ENCODE results near the gene CD40LG. TPM values are rescaled to one million over a fixed set of nuclear protein-coding genes. Genes with fewer than 3 reads are reported as not detected.

The CD40LG gene
- total RNA-seq, 4 donors from 2014 or later: not detected

DNA sequence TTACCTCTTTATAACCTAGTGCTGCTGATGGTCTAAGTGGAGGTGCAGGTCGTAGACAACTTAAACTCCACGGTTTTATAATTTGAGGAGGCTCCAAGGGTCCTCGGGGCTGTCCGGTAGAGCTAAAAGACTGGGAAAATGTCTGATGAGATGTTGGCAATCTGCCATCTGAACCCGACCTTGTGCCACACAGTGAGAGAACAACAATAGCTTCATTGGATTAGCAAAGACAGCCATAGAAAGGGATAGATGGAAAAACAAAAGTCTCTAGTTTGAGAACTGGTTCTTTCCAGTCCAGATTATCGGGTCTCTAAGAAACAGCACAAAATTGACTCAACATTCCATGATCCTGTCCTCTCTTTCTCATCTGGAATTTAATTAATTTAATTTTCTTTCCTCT is 31.6 kb downstream of the CD40LG start:
- DNase-seq (ENCODE audit: low spot score in 2 of 2): no peak
- H3K4me3 ChIP-seq (ENCODE audit: low read depth, poor library complexity, severe bottlenecking): no peak overlapping the region
- WGBS, 2 donors: 66 to 80% methylated on average over 6 of the region's 6 CpGs
- intact Hi-C loops (cut with DNase I; ENCODE audit: low total_unique reads): no loop called here
- TF ChIP-seq, protein P1, sequence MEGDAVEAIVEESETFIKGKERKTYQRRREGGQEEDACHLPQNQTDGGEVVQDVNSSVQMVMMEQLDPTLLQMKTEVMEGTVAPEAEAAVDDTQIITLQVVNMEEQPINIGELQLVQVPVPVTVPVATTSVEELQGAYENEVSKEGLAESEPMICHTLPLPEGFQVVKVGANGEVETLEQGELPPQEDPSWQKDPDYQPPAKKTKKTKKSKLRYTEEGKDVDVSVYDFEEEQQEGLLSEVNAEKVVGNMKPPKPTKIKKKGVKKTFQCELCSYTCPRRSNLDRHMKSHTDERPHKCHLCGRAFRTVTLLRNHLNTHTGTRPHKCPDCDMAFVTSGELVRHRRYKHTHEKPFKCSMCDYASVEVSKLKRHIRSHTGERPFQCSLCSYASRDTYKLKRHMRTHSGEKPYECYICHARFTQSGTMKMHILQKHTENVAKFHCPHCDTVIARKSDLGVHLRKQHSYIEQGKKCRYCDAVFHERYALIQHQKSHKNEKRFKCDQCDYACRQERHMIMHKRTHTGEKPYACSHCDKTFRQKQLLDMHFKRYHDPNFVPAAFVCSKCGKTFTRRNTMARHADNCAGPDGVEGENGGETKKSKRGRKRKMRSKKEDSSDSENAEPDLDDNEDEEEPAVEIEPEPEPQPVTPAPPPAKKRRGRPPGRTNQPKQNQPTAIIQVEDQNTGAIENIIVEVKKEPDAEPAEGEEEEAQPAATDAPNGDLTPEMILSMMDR (IDR thresholded peaks at IDR 0.05): no peak
- TF ChIP-seq POLR2A (IDR thresholded peaks at IDR 0.05): no peak

DNA sequence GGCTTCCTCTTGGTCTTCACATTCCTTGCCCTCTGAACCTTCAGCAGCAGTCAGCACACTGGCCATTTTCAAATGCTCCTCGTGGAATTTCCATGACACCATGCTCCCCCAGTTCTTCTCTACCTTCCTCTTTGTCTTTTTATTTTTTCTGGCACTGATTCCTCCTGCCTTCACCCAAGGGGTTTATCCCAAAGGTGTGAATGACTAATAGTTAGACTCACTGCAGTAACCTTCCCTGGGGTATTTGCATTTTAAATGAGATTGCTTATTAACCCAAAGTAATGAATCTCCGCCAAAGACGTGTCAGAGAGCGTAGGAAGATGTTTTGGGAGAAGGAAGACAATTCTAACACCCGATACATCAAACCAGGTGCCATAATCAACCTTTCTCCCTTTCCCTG is 36.2 kb downstream of the CD40LG start:
- intact Hi-C loops (cut with DNase I; ENCODE audit: low total_unique reads): no loop called here
- 63 to 72% methylated on average over 5 of the region's 5 CpGs for WGBS, 2 donors

DNA sequence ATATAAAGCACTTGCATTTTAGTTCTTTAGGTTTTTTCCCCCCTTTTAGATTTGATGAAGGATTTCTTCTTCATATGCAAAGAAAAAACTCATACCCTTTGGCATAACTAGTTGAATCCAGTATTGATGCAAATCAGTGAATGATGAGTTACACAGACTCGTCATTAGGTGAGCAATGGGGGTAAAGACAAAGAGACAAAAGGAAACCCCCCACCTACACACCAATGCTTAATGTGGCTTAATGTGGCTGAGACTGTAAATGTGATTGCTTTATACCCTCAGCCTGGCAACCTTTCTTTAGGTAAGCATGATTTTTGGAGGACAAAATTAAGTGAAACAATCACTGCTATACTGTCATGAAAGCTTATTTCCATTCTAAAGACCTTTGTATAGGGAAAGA is 39.5 kb downstream of the CD40LG start:
- no peak overlapping the region for H3K4me3 ChIP-seq (ENCODE audit: low read depth, poor library complexity, severe bottlenecking)
- TF ChIP-seq, protein P1 (IDR thresholded peaks at IDR 0.05): no peak
- intact Hi-C loops (cut with DNase I; ENCODE audit: low total_unique reads): no loop called here
- WGBS, 2 donors: 57 to 88% methylated on average over 1 of the region's 1 CpG
- DNase-seq (ENCODE audit: low spot score in 2 of 2): no peak

More for the DNA sequence above, 36.2 kb downstream of the CD40LG start:
- H3K4me3 ChIP-seq (ENCODE audit: low read depth, poor library complexity, severe bottlenecking): no peak overlapping the region
- TF ChIP-seq, protein P1 (IDR thresholded peaks at IDR 0.05): no peak
- TF ChIP-seq POLR2A (IDR thresholded peaks at IDR 0.05): no peak
- DNase-seq (ENCODE audit: low spot score in 2 of 2): no peak

DNA sequence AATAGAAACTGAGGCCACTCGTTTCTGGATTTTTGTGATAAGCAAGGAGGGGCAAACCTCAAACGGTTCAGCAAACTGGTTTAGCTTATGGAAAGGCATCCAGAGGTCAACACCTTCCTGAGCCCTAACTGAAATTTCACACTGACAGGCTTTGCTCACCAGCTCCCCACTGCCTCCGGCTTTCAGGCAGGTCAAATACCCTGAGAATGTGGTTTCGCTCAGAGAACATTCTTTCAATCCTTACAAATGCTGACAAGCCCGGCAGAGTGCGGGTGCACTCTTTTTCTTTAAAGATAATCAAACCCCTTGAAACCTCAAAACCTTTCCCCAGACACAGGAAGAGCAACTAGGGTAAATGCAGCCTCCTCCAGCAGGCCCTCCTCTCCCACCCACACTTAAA is 41.5 kb downstream of the CD40LG start:
- H3K4me3 ChIP-seq (ENCODE audit: low read depth, poor library complexity, severe bottlenecking): no peak overlapping the region
- intact Hi-C loops (cut with DNase I; ENCODE audit: low total_unique reads): no loop called here
- TF ChIP-seq, protein P1 (IDR thresholded peaks at IDR 0.05): no peak
- no peak for TF ChIP-seq POLR2A (IDR thresholded peaks at IDR 0.05)
- no peak for DNase-seq (ENCODE audit: low spot score in 2 of 2)
- 62 to 72% methylated on average over 6 of the region's 6 CpGs for WGBS, 2 donors

DNA sequence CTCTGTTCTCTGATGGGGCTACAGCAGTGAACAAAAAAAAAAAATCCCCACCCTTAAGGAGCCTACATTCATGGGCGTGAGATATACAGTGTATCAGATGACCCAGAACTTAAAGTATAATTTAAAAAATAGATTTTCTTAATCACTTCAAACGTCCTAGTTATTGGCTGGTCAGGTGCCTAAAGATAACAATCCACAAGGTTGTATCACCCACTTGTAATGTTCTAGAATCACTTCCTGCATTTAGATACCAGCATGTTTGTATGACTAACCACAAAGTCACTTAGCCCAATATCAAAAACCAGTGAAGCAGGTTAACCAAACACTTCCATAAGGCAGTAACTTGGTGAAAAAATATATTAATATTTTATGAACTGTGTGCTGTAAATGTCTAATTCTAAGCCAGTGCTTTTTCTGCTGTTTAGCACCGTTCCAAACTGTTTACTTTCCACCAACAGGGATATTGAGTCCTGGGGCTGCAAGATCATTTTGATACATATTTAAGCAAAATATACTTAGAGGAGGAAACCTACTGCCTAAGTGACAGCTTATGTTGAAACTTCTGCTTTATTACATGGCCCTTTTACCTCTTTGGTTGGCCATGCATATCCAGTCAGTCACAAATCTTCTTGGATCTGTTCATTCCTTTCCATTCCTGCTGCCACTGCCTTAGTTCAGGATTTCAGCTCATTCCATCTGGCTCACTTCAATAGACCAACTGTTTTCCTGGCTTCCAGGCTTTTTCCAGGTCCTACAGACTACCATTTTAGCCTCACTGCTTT is 43.3 kb downstream of the CD40LG start:
- no peak for DNase-seq (ENCODE audit: low spot score in 2 of 2)
- TF ChIP-seq, protein P1 (IDR thresholded peaks at IDR 0.05): no peak
- WGBS, 2 donors: 47 to 69% methylated on average over 3 of the region's 3 CpGs
- H3K4me3 ChIP-seq (ENCODE audit: low read depth, poor library complexity, severe bottlenecking): no peak overlapping the region
- intact Hi-C loops (cut with DNase I; ENCODE audit: low total_unique reads): loop anchor here (10.0 kb wide), 1 partner anchor 86 kb away; no protein-coding TSS in a partner anchor

DNA sequence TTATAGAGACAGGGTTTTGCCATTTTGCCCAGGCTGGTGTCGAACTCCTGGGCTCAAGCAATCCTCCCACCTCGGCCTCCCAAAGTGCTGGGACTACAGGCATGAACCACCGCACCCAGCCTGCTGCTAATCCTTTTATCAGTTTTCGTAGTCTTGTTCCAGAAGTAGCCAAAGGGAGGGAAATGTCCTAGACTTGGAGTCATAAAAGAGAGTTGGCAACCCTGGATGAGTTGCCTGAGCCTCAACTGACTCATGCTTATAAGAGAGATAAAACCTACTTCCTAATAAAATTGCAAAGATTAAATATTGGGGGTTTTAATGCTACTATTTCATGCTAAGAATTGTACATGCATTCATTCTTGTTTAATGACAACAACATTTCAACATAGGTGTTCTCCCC is 44.3 kb downstream of the CD40LG start:
- TF ChIP-seq POLR2A (IDR thresholded peaks at IDR 0.05): no peak
- TF ChIP-seq, protein P1 (IDR thresholded peaks at IDR 0.05): no peak
- WGBS, 2 donors: 77 to 86% methylated on average over 4 of the region's 4 CpGs
- intact Hi-C loops (cut with DNase I; ENCODE audit: low total_unique reads): loop anchor here (10.0 kb wide), 1 partner anchor 87 kb away; no protein-coding TSS in a partner anchor
- H3K4me3 ChIP-seq (ENCODE audit: low read depth, poor library complexity, severe bottlenecking): no peak overlapping the region
- DNase-seq (ENCODE audit: low spot score in 2 of 2): no peak

Measured in lower leg skin (tissue), 4 donors.